Hematopoietic multipotent progenitor cell treated with erythropoietin and hydrocortisone succinate and interleukin-3 and kit ligand, for 8 days (in vitro differentiated cells): ENCODE data around the gene CTSA.
"Not testable (repeated sequence)": the region's sequence is repeated elsewhere in the genome, so short reads cannot be mapped to it uniquely, and the experiment has no call there.

ENCODE experiments used
- DNase-seq: peaks from one replicate; pipeline ENCODE4 v3.0.0-alpha.2; 2015

CTSA gene

DNA sequence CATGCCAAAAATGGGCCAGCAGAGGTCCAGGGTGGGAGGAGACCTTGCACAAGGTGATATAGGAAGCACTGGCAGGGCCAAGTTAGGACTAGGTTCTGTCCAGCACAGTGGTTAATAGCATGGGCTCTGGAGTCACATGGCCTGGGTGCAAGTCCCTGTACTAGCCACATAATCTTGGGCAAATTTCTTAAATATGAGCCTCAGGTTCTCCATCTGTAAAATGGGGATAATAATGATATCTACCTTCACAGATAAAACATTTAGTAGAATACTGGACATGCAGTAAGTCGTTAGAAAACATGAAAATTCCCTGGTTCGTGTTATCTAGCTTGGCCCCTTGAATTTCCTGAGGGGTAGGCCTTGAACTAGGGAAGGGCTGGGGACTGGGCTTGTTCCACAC is 6.2 kb downstream of the CTSA start:
- DNase-seq, result no peak

GRCh38 chr20:45897692-45898091 is 6.6 kb downstream of the CTSA start:
- DNase-seq, result no peak

GRCh38 chr20:45898285-45898684 is 7.2 kb downstream of the CTSA start:
- no peak for DNase-seq

- no peak for DNase-seq
Measured at GRCh38 chr20:45899046-45899835, 8.1 kb downstream of the CTSA start.

- not testable (repeated sequence) for DNase-seq
Measured at GRCh38 chr20:45901332-45901731, 10.2 kb downstream of the CTSA start.

- no peak for DNase-seq
Measured at GRCh38 chr20:45902199-45902701, 11.1 kb downstream of the CTSA start.

DNA sequence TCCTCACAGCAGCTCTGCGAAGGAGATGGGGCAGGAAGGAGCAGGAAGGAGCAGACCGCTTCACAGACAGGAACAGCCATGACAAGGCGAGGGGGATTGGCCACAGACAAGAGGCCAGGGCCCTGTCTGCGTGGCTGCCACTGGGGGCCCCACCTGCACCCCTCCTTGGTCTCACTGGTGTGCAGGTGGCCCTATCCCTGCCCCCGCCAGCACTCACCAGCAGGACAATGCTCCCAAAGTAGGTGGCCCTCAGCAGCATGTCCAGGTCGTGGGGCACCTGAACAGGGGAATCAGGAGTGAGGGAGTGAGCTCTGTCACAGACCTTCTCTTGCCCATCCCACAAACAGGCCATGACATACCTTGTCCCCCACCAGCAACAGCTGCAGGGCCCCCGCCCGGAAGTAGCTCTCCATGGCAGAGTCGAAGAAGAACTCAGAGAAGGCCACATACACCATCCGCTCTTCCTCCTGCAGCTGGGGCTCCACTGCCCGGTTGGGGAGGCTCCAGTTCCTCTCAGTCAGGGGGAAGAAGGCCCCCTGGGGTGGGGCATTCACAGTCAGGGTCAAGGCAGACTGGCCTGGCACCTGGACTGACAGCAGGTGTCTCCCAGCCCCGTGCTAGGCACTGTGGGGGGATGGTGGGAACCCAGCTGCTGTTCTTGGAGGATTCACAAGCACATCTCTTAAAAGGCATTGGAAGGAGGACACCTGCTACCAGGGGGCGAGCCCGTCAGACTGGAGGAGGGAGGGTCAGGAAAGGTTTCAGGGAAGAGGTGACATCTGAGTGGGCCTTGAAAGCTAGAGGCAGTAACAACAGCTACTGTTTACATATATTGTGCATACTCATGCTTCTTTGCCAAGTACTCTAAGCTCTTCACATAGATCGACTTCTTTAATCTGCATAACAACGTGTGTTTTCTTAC is 13.7 kb downstream of the CTSA start:
- no peak for DNase-seq

DNA sequence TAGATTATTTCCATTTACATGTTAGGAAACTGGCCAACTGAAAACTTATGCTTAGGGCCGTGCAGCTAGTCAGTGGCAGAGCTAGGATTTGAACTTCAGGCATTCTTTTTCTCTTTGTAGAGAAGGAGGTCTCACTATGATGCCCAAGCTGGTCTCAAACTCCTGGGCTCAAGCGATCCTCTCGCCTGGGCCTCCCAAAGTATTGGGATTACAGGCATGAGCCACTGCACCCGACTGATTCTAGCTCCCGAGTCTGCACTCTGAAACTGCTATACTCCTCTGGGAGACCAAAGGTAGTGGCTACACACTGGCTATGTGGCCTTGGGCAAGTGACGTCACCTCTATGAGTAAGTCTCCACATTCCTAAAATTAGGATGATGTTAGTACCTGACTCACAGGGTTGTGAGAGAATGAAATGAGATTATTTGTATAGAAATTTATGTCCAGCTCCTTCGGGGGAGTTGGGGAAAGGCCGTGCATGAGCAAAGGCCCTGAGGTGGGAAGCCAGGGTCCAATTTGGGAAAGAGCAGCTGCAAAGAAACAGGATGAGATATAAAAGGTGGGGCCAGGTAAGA is 14.5 kb downstream of the CTSA start:
- no peak for DNase-seq

GRCh38 chr20:45907219-45907948 is 16.2 kb downstream of the CTSA start:
- DNase-seq, result no peak

- DNase-seq, result no peak
Measured at GRCh38 chr20:45908084-45908483, 16.9 kb downstream of the CTSA start.

GRCh38 chr20:45909336-45909808 is 18.2 kb downstream of the CTSA start:
- DNase-seq, result no peak

GRCh38 chr20:45909817-45910669 is 18.9 kb downstream of the CTSA start:
- no peak for DNase-seq

DNA sequence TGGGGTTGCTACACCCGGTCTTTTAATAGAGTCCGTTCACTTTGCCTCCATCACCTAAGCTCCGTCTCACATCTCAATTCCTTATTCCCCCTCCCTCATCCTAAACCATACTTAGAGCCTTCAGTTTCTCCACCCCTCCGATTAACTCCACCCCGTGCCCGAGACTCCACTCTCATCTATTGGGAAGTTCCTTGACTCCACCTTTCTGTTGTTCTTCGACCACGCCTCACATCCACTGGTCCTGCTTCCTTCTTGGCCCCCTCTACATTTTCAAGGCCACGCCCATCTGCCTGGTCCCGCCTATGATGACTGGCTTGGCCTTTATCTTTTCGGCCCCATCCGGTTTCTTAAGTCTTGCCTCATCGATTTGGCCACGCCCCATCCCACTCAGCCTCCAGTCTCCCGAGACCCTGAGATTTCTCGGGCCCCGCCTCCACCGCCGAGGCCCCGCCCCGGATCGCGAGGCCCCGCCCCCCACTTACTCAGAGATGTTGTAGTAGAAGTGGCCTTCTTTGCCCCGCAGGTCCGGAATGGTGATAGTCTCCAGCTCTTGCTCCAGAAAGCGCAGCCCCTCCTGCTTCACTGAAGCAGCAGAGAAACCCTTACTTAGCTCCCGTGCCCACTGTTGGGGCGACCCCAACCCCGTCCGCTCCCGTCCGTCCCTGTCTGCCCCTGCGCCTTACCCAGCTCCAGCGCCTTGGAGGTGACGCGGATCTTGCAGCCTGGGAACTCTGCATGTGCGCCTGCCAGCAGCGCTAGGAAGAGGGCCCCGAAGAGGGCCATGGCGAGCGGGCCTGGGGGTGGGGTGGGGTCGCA is 19.7 kb downstream of the CTSA start:
- peak; percentile 100 for DNase-seq

DNA sequence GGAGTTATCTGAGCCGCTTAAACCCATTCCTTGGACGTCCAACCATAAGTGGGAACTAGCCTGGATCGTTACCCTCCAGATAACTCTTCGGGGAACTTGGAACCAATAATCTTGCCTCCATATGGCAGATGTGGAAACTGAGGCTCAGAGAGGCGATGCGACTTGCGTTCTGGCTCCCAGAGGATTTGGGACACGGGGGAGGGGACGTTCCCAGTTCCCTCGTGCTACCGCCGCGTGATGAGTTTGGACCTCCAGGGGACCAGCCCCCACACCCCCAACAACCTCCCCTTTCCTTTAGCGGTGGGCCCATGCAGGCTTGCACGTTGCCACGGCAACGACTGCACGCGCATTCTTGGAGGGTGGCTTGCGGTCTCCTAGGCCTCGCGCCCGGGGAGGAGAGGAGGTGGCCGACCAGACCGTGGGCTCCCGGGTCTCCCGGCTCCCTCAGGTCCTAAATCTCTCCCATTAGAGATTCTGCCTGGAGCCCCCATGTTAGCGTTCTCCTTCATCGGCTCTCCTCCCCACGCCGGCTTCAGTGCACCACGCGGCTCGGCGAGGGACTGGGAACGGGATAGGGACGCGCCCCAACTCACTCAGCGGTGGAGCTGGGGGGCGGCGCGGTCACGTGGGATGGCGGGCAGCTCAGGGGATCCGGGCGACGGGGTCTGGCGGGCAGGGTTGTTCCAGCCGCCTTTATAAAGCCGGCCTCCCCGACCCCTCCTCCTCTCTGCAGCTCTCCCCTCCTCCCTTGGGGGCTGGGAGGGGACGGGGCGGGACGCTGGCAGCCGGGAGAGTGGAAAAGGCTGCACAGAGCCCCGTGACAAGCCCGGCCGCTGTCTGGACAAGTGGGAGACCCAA is 20.6 kb downstream of the CTSA start, which contains the start of gene PLTP:
PLTP (minus strand) TSS at position 670 of the 858 bp plus-strand sequence. CDS start 703 bp downstream, outside the sequence.
- peak; percentile 53 for DNase-seq

DNA sequence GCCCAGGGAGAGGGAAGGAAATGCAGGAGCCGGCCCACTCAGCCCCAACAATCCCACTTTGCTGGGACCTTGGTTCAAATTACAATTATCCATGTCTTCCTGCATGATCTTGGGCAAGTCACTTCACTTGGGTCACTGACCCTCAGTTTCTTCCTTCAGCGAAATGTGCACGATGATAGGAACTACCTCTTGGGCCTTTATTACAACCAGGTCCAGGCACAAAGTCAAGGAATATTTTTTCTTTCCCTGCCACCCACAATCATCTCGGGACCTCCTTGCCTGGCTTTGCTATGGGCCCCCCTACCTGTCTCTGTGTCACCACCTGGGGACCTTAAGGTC is 21.2 kb downstream of the CTSA start:
- no peak for DNase-seq

DNA sequence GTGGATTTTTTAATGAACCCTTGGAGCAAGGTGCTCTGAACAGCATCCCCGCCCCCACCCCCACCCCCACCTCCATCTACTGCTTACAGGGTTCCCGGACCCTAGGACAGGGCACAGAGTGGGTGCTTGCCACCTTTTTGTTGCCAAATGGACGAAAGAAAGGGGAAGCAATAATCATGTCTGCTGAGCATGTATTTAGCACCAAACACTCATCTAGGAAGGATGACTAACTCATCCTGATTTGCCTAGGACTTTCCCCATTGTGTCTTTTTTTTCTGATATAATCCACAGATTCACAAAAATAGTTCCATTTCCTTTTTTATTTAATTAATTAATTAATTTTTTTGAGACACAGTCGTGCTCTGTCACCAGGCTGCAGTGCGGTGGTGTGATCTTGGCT is 22.0 kb downstream of the CTSA start:
- no peak for DNase-seq

- no peak for DNase-seq
Measured at GRCh38 chr20:45917790-45918141, 26.6 kb downstream of the CTSA start.

DNA sequence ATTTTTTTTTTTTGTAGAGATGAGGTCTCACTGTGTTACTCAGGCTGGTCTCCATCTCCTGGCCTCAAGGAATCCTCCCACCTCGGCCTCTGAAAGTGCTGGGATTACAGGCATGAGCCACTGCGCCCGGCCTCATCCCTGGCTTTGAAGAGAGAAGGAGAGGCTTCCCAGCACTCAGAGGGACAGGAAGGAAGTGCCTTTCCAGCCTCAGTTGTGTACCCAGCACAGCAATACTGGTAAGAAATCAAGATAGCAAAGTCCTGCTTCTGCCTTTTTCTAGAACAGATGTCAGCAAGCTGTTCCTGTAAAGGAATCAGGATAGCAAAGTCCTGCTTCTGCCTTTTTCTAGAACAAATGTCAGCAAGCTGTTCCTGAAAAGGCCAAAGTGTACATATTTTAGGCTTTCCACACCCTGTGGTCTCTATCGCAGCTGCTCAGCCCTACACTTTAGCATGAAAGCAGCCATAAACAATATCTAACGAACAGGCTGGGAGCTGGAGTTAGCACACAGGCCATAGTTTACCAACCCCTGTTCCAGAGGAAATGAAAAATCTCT is 27.1 kb downstream of the CTSA start:
- no peak for DNase-seq

- no peak for DNase-seq
Measured at GRCh38 chr20:45918779-45919537, 27.8 kb downstream of the CTSA start.
